ENCODE data around the gene MYCN.
"Not testable (repeated sequence)": the region's sequence is repeated elsewhere in the genome, so short reads cannot be mapped to it uniquely, and the experiment has no call there.

The MYCN gene

DNA sequence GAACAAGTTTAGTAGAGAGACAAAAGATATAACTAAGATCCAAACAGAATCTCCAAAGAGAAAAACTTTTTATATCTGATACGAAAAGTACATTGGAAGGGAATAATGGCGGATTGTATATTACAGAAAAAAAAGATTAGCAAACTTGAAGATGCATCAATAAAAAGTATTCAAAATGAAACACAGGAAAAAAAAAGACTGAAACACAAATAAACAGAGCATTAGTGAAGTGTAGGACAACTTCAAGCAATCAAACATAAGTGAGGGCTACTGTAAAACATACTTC, 41.1 kb upstream of the MYCN start:
- no peak for TF ChIP-seq POLR2A (IDR thresholded peaks at IDR 0.05; ENCODE audit: low read depth, low read length)
- TF ChIP-seq TAF1 (IDR thresholded peaks at IDR 0.05; ENCODE audit: borderline replicate concordance, low read depth, low read length) = no peak
- no peak for TF ChIP-seq POLR2AphosphoS5 (IDR thresholded peaks at IDR 0.05; ENCODE audit: low read depth, low read length)
- no peak for FAIRE-seq
- DNase-seq (ENCODE audit: insufficient read length) = no peak

GRCh38 chr2:15899751-15900493, 40.4 kb upstream of the MYCN start:
- no peak for DNase-seq (ENCODE audit: insufficient read length)
- no peak for TF ChIP-seq TAF1 (IDR thresholded peaks at IDR 0.05; ENCODE audit: borderline replicate concordance, low read depth, low read length)
- no peak for TF ChIP-seq POLR2A (IDR thresholded peaks at IDR 0.05; ENCODE audit: low read depth, low read length)
- TF ChIP-seq POLR2AphosphoS5 (IDR thresholded peaks at IDR 0.05; ENCODE audit: low read depth, low read length) = no peak
- FAIRE-seq = no peak

DNA sequence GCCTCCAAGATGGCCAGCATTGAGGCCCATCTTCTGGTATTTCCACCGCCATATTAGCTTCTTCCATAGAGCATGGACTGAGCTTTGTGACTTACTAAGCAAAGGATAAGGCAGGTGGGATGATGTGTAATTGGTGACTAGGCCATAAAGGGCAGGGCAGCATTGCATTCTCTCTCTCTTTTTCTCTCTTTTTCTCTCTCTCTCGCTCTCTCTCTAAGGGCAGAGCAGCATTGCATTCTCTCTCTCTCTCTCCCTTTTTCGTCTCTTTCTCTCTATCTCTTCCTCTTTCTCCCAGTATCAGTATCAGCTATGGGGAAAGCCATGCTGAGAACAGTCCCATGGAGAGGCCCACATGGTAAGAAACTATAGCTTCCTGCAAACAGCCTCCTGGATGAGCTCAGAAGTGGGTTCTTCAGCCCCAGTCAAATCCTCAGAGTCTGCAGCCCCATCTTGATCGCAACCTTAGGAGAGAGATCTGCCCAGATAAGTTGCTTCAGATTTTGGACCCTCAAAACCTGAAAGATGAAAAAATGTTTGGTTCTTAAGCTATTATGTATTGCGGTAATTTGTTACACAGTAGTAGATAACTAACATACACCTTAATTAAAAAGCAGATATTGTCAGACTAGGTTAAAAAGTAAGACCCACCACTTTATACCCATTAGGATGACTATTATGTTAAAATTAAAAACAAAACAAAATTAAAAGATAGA, 39.1 kb upstream of the MYCN start:
- TF ChIP-seq POLR2AphosphoS5 (IDR thresholded peaks at IDR 0.05; ENCODE audit: low read depth, low read length) (no peak), POLR2A (IDR thresholded peaks at IDR 0.05; ENCODE audit: low read depth, low read length) (no peak), TAF1 (IDR thresholded peaks at IDR 0.05; ENCODE audit: borderline replicate concordance, low read depth, low read length) (no peak)
- DNase-seq (ENCODE audit: insufficient read length) (no peak), FAIRE-seq (no peak)

GRCh38 chr2:15901808-15902130, 38.6 kb upstream of the MYCN start:
- FAIRE-seq = no peak
- no peak for TF ChIP-seq POLR2AphosphoS5 (IDR thresholded peaks at IDR 0.05; ENCODE audit: low read depth, low read length)
- no peak for TF ChIP-seq POLR2A (IDR thresholded peaks at IDR 0.05; ENCODE audit: low read depth, low read length)
- TF ChIP-seq TAF1 (IDR thresholded peaks at IDR 0.05; ENCODE audit: borderline replicate concordance, low read depth, low read length) = no peak

GRCh38 chr2:15903910-15904309, 36.4 kb upstream of the MYCN start:
- DNase-seq (ENCODE audit: insufficient read length); FAIRE-seq: not testable (repeated sequence)

More at GRCh38 chr2:15901808-15902130, 38.6 kb upstream of the MYCN start:
- DNase-seq (ENCODE audit: insufficient read length) = no peak

GRCh38 chr2:15905267-15905645, 35.1 kb upstream of the MYCN start:
- no peak for DNase-seq (ENCODE audit: insufficient read length)
- FAIRE-seq = no peak
- TF ChIP-seq TAF1 (IDR thresholded peaks at IDR 0.05; ENCODE audit: borderline replicate concordance, low read depth, low read length) (no peak), POLR2AphosphoS5 (IDR thresholded peaks at IDR 0.05; ENCODE audit: low read depth, low read length) (no peak), POLR2A (IDR thresholded peaks at IDR 0.05; ENCODE audit: low read depth, low read length) (no peak)

DNA sequence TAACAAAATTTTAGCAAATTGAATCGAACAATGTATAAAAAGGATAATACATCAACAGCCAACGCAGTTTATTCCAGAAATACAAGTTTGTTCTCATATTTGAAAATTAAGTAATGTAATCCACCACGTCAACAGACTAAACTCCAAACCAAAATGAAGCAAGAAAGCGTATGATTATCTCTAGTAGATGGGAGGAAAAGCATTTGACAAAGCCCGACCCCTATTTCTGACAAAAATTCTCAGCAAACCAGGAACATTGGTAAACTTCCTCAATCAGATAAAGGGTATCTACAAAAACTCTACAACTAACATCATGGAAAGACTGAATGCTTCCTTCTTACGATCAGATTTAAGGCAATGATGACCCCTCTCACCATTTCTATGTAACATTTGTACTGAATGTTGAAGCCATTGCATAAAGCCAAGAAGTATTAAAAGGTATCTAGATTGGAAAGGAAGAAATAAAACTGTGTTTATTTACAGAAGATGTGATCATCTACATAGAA, 34.3 kb upstream of the MYCN start:
- no peak for FAIRE-seq
- no peak for DNase-seq (ENCODE audit: insufficient read length)
- no peak for TF ChIP-seq POLR2A (IDR thresholded peaks at IDR 0.05; ENCODE audit: low read depth, low read length)
- TF ChIP-seq POLR2AphosphoS5 (IDR thresholded peaks at IDR 0.05; ENCODE audit: low read depth, low read length) = no peak
- TF ChIP-seq TAF1 (IDR thresholded peaks at IDR 0.05; ENCODE audit: borderline replicate concordance, low read depth, low read length) = no peak

- TF ChIP-seq TAF1 (IDR thresholded peaks at IDR 0.05; ENCODE audit: borderline replicate concordance, low read depth, low read length) (no peak), POLR2AphosphoS5 (IDR thresholded peaks at IDR 0.05; ENCODE audit: low read depth, low read length) (no peak), POLR2A (IDR thresholded peaks at IDR 0.05; ENCODE audit: low read depth, low read length) (no peak)
- FAIRE-seq (no peak), DNase-seq (ENCODE audit: insufficient read length) (no peak)
Measured at GRCh38 chr2:15906778-15907177, 33.6 kb upstream of the MYCN start.

- DNase-seq (ENCODE audit: insufficient read length) (no peak), FAIRE-seq (no peak)
- TF ChIP-seq POLR2A (IDR thresholded peaks at IDR 0.05; ENCODE audit: low read depth, low read length) = no peak
- TF ChIP-seq POLR2AphosphoS5 (IDR thresholded peaks at IDR 0.05; ENCODE audit: low read depth, low read length) = no peak
- TF ChIP-seq TAF1 (IDR thresholded peaks at IDR 0.05; ENCODE audit: borderline replicate concordance, low read depth, low read length) = no peak
Measured at GRCh38 chr2:15907461-15908324, 32.7 kb upstream of the MYCN start.

- no peak for DNase-seq (ENCODE audit: insufficient read length)
- TF ChIP-seq TAF1 (IDR thresholded peaks at IDR 0.05; ENCODE audit: borderline replicate concordance, low read depth, low read length) (no peak), POLR2A (IDR thresholded peaks at IDR 0.05; ENCODE audit: low read depth, low read length) (no peak), POLR2AphosphoS5 (IDR thresholded peaks at IDR 0.05; ENCODE audit: low read depth, low read length) (no peak)
- no peak for FAIRE-seq
Measured at GRCh38 chr2:15908371-15908770, 32.0 kb upstream of the MYCN start.

- FAIRE-seq (no peak), DNase-seq (ENCODE audit: insufficient read length) (no peak)
- TF ChIP-seq POLR2A (IDR thresholded peaks at IDR 0.05; ENCODE audit: low read depth, low read length) = no peak
- no peak for TF ChIP-seq TAF1 (IDR thresholded peaks at IDR 0.05; ENCODE audit: borderline replicate concordance, low read depth, low read length)
- TF ChIP-seq POLR2AphosphoS5 (IDR thresholded peaks at IDR 0.05; ENCODE audit: low read depth, low read length) = no peak
Measured at GRCh38 chr2:15909157-15909556, 31.2 kb upstream of the MYCN start.

All from GM12892 (cell line).